AML-193 (cell line): ENCODE data around the gene EXOSC5.
"Not testable (repeated sequence)": the region's sequence is repeated elsewhere in the genome, so short reads cannot be mapped to it uniquely, and the experiment has no call there.

Source experiments
- DNase-seq, 2 experiments: peaks; one replicate each; lab custom pipeline; 2025; lab: John Stamatoyannopoulos, UW

Gene EXOSC5

GRCh38 chr19:41397086-41398049 lies at the start of gene EXOSC5, which contains the start of gene BCKDHA:
Gene EXOSC5, minus strand, starts transcription at chr19:41397359. Its CDS starts 31 bp downstream, at chr19:41397328.
Gene BCKDHA, plus strand, starts transcription at chr19:41397818. Its CDS starts 10 bp downstream, at chr19:41397828.
- peak; percentile 98 to 99 for DNase-seq

- DNase-seq: no peak
Measured at GRCh38 chr19:41445575-41445974, 48.4 kb upstream of the EXOSC5 start.

- no peak for DNase-seq
Measured at GRCh38 chr19:41443813-41444455, 46.8 kb upstream of the EXOSC5 start.

GRCh38 chr19:41442473-41443355 lies 45.6 kb upstream of the EXOSC5 start, which contains the start of gene ERICH4:
Gene ERICH4, plus strand, starts transcription at chr19:41443156. Its CDS starts 14 bp downstream, at chr19:41443170.
- no peak for DNase-seq

- no peak for DNase-seq
Measured at GRCh38 chr19:41441321-41441945, 44.3 kb upstream of the EXOSC5 start.

GRCh38 chr19:41439441-41440222 lies 42.5 kb upstream of the EXOSC5 start, which contains the start of gene DMAC2:
Gene DMAC2, minus strand, starts transcription at chr19:41439912. Its CDS starts 13 bp downstream, at chr19:41439899.
- peak; percentile 97 to 98 for DNase-seq

GRCh38 chr19:41437944-41438574 lies 40.9 kb upstream of the EXOSC5 start:
- no peak for DNase-seq

- DNase-seq: no peak
Measured at GRCh38 chr19:41436674-41436951, 39.5 kb upstream of the EXOSC5 start.

GRCh38 chr19:41435936-41436673 lies 38.9 kb upstream of the EXOSC5 start:
- no peak for DNase-seq

- DNase-seq: not testable (repeated sequence)
Measured at GRCh38 chr19:41435376-41435775, 38.2 kb upstream of the EXOSC5 start.

- DNase-seq: peak; percentile 15 to 18
Measured at GRCh38 chr19:41434450-41434849, 37.3 kb upstream of the EXOSC5 start.

- no peak for DNase-seq
Measured at GRCh38 chr19:41433171-41433570, 36.0 kb upstream of the EXOSC5 start.

- DNase-seq: peak; percentile 74 to 79
Measured at GRCh38 chr19:41431426-41432386, 34.5 kb upstream of the EXOSC5 start.

GRCh38 chr19:41430922-41431321 lies 33.8 kb upstream of the EXOSC5 start:
- no peak for DNase-seq

- no peak for DNase-seq
Measured at GRCh38 chr19:41428481-41428859, 31.3 kb upstream of the EXOSC5 start.

GRCh38 chr19:41427647-41428480 lies 30.7 kb upstream of the EXOSC5 start:
- peak; percentile 44 to 59 for DNase-seq

- DNase-seq: peak; percentile 62 to 71
Measured at GRCh38 chr19:41426952-41427646, 29.9 kb upstream of the EXOSC5 start, which contains the start of gene B3GNT8. Gene B3GNT8, minus strand, starts transcription at chr19:41427374. Its CDS starts 596 bp downstream, at chr19:41426778.
